H1 (cell line): Measurements from ENCODE around the gene TRMT44. TPM values are rescaled to one million over a fixed set of nuclear protein-coding genes. Genes with fewer than 3 reads are reported as not detected.

Experiments
- MAFK ChIP-seq: IDR thresholded peaks from 2 replicates; pipeline ENCODE4 v1.6.1; 2012; ENCODE audit warnings: low read depth, mild to moderate bottlenecking, improper control_type of control experiment, low read length
- polyA plus RNA-seq, 7 experiments: library from polyadenylated mRNA; depleted of rRNA in 3 of 7; stranded (reverse) in 5 of 7; unstranded in 2 of 7; fragments of >200 nt in 5 of 7; fragments of 200-250 nt in 2 of 7; gene quantifications; 1 replicate in 5 of 7; 2 replicates in 1 of 7; 4 replicates in 1 of 7; pipeline versions ENCODE4 v1.2.1 to v1.2.3, GENCODE V29; 2011 to 2013; ENCODE audit warnings: missing spikeins in 2 of 7, mixed read lengths in 2 of 7
- total RNA-seq: library from RNA; stranded (reverse); fragmentation: NEBNext Ultra II Directional; extraction: Animal tissue kit (Norgen Biotek cat#: 25700); gene quantifications from 2 replicates; pipeline ENCODE4 v1.2.1, GENCODE V29; 2021

Gene TRMT44
- total and polyA plus RNA-seq, 2 of the 8 experiments (the other 6 are each of a cell fraction or from before 2014, with no cell fraction given), result 8.6 to 23.9 TPM

- TF ChIP-seq MAFK, result no peak
Measured at GRCh38 chr4:8434251-8435073, 6.1 kb upstream of the TRMT44 start (continued).
